HL-60 (cell line): ENCODE measurements around the gene MRPL49.

Source experiments
- DNase-seq, 2 experiments: peaks; one replicate each; pipeline ENCODE4 v3.0.0-alpha.2; 2010 to 2020; ENCODE audit warnings: low read depth in 1 of 2, low spot score in 1 of 2
- H3K27ac ChIP-seq: fragments of 250-450 bp; sonication (Bioruptor Pico); replicated peaks from 2 replicates; pipeline ENCODE4 v1.5.1; 2020; ENCODE audit warnings: mild to moderate bottlenecking, moderate library complexity
- H3K27me3 ChIP-seq: fragments of 250-450 bp; sonication (Bioruptor Pico); 2 replicates; pipeline ENCODE4 v1.5.1; 2021; ENCODE audit warnings: mild to moderate bottlenecking, moderate library complexity; ENCODE audit not compliant: insufficient read depth, poor library complexity, severe bottlenecking
- H3K4me3 ChIP-seq: replicated peaks from 2 replicates; pipeline ENCODE4 v1.5.1; 2011; ENCODE audit warnings: mild to moderate bottlenecking, control low read depth, low read length; ENCODE audit not compliant: insufficient read depth
- CTCF ChIP-seq: IDR thresholded peaks from one replicate; pipeline ENCODE4 v1.5.1; 2011; ENCODE audit warnings: low read length, control low read depth, inconsistent platforms; ENCODE audit not compliant: insufficient read depth
- GABPA ChIP-seq: IDR thresholded peaks from 2 replicates; pipeline ENCODE4 v1.6.1; 2012; ENCODE audit warnings: low read depth
- POLR2AphosphoS5 ChIP-seq: IDR thresholded peaks from 2 replicates; pipeline ENCODE4 v1.6.1; 2012; ENCODE audit warnings: low read depth
- REST ChIP-seq: IDR thresholded peaks from 2 replicates; pipeline ENCODE4 v1.6.1; 2012; ENCODE audit warnings: low read depth; ENCODE audit not compliant: insufficient replicate concordance
- SPI1 ChIP-seq: IDR thresholded peaks from 2 replicates; pipeline ENCODE4 v1.6.1; 2012; ENCODE audit warnings: low read depth, mild to moderate bottlenecking, borderline replicate concordance

MRPL49 gene

GRCh38 chr11:65108469-65109123 is 13.5 kb upstream of the MRPL49 start:
- H3K4me3 ChIP-seq: no peak overlapping the region
- no peak overlapping the region for H3K27ac ChIP-seq
- no peak for TF ChIP-seq CTCF
- no peak for TF ChIP-seq SPI1
- TF ChIP-seq GABPA: no peak
- no peak for TF ChIP-seq POLR2AphosphoS5
- no peak for TF ChIP-seq REST
- H3K27me3 ChIP-seq: no peaks in the 10 kb centered on the region
- DNase-seq: no peak

- no peak for DNase-seq
These were observed 12.6 kb upstream of the MRPL49 start for GRCh38 chr11:65109231-65110198.

More at GRCh38 chr11:65109231-65110198, 12.6 kb upstream of the MRPL49 start:
- Histone ChIP-seq H3K27ac (no peak overlapping the region), H3K4me3 (no peak overlapping the region), H3K27me3 (no peaks in the 10 kb centered on the region)
- no peak for TF ChIP-seq CTCF
- TF ChIP-seq REST: no peak
- TF ChIP-seq POLR2AphosphoS5: no peak
- no peak for TF ChIP-seq GABPA
